Neuron (in vitro differentiated cells): Measurements from ENCODE around the gene MED27.

Source experiments
- H2AFZ ChIP-seq: one replicate; pipeline ENCODE4 v1.6.1; 2013; ENCODE audit warnings: low read depth, mild to moderate bottlenecking, inconsistent platforms, low read length, moderate library complexity
- H3K27me3 ChIP-seq: one replicate; pipeline ENCODE4 v1.6.1; 2013; ENCODE audit warnings: low read length; ENCODE audit not compliant: insufficient read depth
- H3K36me3 ChIP-seq: one replicate; pipeline ENCODE4 v1.6.1; 2013; ENCODE audit warnings: low read length; ENCODE audit not compliant: insufficient read depth
- H3K4me1 ChIP-seq: one replicate; pipeline ENCODE4 v1.6.1; 2013; ENCODE audit warnings: low read length; ENCODE audit not compliant: insufficient read depth
- H3K4me3 ChIP-seq: 2 replicates; pipeline ENCODE4 v1.5.1; 2013; ENCODE audit warnings: mild to moderate bottlenecking, low read length, moderate library complexity
- H3K9me3 ChIP-seq: one replicate; pipeline ENCODE4 v1.6.1; 2013; ENCODE audit warnings: low read length

MED27 gene

GRCh38 chr9:131873891-131874440 is 205.7 kb downstream of the MED27 start:
- peaks cover 6% of the 10 kb centered on the region for H3K4me1 ChIP-seq

GRCh38 chr9:131873335-131873734 is 206.3 kb downstream of the MED27 start:
- H3K4me3 ChIP-seq = no peak overlapping the region
- H3K27me3 ChIP-seq = no peaks in the 10 kb centered on the region
- H3K9me3 ChIP-seq = no peaks in the 10 kb centered on the region

More at GRCh38 chr9:131873891-131874440, 205.7 kb downstream of the MED27 start:
- Histone ChIP-seq H3K36me3 (no peaks in the 10 kb centered on the region), H2AFZ (no peak overlapping the region), H3K9me3 (no peaks in the 10 kb centered on the region), H3K4me3 (no peak overlapping the region), H3K27me3 (no peaks in the 10 kb centered on the region)

DNA sequence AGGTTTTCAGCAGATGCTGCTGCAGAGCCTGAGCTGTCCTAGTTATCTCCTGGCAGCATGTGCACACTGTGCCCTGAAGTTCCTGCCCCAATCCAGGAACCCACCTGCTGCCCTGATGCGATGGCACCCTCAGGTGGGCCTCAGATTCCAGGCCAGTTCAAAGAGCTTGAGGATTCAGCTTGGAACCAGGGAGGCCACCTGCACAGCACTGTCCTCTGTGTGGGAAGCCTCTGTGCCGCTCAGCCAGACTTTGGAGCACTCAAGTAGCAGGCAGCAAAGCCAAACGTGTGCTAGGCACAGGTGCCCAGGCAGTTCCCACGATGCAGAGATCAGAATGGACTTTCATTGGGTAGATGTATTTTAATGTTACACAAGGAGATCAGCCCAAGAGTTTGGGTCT is 207.0 kb downstream of the MED27 start:
- no peaks in the 10 kb centered on the region for H3K27me3 ChIP-seq
- peaks cover 6% of the 10 kb centered on the region for H3K4me1 ChIP-seq
- H3K9me3 ChIP-seq = no peaks in the 10 kb centered on the region
- H3K4me3 ChIP-seq = no peak overlapping the region
- no peak overlapping the region for H2AFZ ChIP-seq
- H3K36me3 ChIP-seq = no peaks in the 10 kb centered on the region

More at GRCh38 chr9:131873335-131873734, 206.3 kb downstream of the MED27 start:
- no peaks in the 10 kb centered on the region for H3K36me3 ChIP-seq
- peaks cover 6% of the 10 kb centered on the region for H3K4me1 ChIP-seq
- H2AFZ ChIP-seq = no peak overlapping the region

DNA sequence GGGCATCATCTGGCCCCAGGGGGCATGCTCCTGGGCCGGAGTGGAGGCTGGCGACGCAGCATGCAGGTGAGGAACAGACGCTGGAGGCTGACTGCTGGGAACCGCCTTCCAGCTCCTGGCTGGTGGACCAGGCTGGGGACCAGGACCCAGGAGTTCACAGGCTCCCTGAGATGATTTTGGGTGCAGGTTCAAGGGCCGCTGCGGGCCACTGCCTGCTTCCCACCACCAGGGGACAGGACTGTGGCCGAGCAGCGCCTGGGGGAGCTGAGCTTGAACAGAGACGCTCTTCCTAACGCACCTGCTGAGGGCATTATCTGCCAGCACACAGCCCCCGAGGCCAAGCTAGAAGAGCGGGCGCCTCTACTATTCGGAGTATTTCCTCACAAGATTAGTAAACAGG is 207.7 kb downstream of the MED27 start:
- no peaks in the 10 kb centered on the region for H3K36me3 ChIP-seq
- H3K4me3 ChIP-seq = no peak overlapping the region
- no peaks in the 10 kb centered on the region for H3K27me3 ChIP-seq
- peaks cover 6% of the 10 kb centered on the region for H3K4me1 ChIP-seq
- no peaks in the 10 kb centered on the region for H3K9me3 ChIP-seq
- H2AFZ ChIP-seq = no peak overlapping the region

- H3K4me3 ChIP-seq = no peak overlapping the region
- no peak overlapping the region for H2AFZ ChIP-seq
- H3K4me1 ChIP-seq = peaks cover 6% of the 10 kb centered on the region
- no peaks in the 10 kb centered on the region for H3K36me3 ChIP-seq
- no peaks in the 10 kb centered on the region for H3K9me3 ChIP-seq
- no peaks in the 10 kb centered on the region for H3K27me3 ChIP-seq
Measured at GRCh38 chr9:131870156-131870555, 209.5 kb downstream of the MED27 start.

DNA sequence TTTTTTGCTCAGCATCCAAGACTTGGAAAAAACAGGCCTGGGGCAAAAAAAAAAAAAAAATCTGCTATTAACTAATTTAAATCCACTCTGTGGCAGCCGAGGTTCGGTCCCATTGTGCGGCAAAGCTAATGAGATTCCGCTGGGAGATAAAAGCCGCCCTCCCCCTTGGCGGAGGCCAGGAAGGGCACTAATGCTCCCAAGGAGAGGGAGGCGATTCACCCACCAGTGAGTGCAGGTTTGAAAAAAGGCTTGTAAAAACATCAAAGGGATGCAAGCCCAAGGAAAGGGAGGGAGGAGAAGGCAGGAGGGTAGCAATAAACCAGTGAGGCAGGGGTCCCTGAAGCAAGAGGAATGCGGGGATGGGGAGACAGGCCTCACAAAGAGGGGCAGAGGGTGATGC is 210.3 kb downstream of the MED27 start:
- Histone ChIP-seq H3K4me3 (no peak overlapping the region), H3K4me1 (peaks cover 6% of the 10 kb centered on the region), H3K36me3 (no peaks in the 10 kb centered on the region), H3K9me3 (no peaks in the 10 kb centered on the region), H2AFZ (no peak overlapping the region), H3K27me3 (no peaks in the 10 kb centered on the region)

- H3K4me1 ChIP-seq = peaks cover 6% of the 10 kb centered on the region
- H3K4me3 ChIP-seq = no peak overlapping the region
- H2AFZ ChIP-seq = no peak overlapping the region
- no peaks in the 10 kb centered on the region for H3K36me3 ChIP-seq
- H3K9me3 ChIP-seq = no peaks in the 10 kb centered on the region
- H3K27me3 ChIP-seq = no peaks in the 10 kb centered on the region
Measured at GRCh38 chr9:131868766-131869165, 210.9 kb downstream of the MED27 start.

GRCh38 chr9:131867611-131868192 is 212.0 kb downstream of the MED27 start:
- peaks cover 6% of the 10 kb centered on the region for H3K4me1 ChIP-seq
- H3K27me3 ChIP-seq = no peaks in the 10 kb centered on the region
- H3K36me3 ChIP-seq = no peaks in the 10 kb centered on the region
- no peak overlapping the region for H3K4me3 ChIP-seq
- H3K9me3 ChIP-seq = no peaks in the 10 kb centered on the region
- H2AFZ ChIP-seq = no peak overlapping the region

- H3K27me3 ChIP-seq = no peaks in the 10 kb centered on the region
- H3K4me1 ChIP-seq = peaks cover 6% of the 10 kb centered on the region
- no peak overlapping the region for H2AFZ ChIP-seq
- no peaks in the 10 kb centered on the region for H3K9me3 ChIP-seq
- peaks cover 9% of the 10 kb centered on the region for H3K36me3 ChIP-seq
- no peak overlapping the region for H3K4me3 ChIP-seq
Measured at GRCh38 chr9:131865446-131866195, 214.0 kb downstream of the MED27 start.

DNA sequence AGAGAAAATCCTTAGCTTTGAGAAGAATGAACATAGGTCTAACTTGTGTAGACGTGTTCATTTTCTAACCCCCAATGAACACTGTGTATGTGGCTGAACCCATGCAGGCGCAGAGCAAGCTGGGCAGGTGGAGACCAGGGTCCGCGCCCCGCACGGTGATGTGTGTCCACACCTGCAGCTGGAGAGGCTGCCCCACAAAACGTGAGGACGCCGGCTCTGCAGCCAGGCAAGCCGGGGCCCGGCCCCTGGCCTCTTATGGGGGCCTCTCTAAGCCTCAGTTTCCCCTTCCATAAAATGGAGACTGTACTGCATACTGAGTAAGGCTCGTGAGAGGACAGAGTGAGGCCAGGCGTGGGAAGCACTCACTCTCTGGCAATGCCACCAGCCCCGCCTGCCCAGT is 215.1 kb downstream of the MED27 start:
- Histone ChIP-seq H3K27me3 (no peaks in the 10 kb centered on the region), H3K4me3 (no peak overlapping the region), H3K4me1 (peaks cover 3% of the 10 kb centered on the region), H3K9me3 (no peaks in the 10 kb centered on the region), H2AFZ (no peak overlapping the region), H3K36me3 (peaks cover 18% of the 10 kb centered on the region)

- Histone ChIP-seq H3K4me3 (no peak overlapping the region), H3K36me3 (peaks cover 22% of the 10 kb centered on the region), H2AFZ (no peak overlapping the region), H3K4me1 (no peaks in the 10 kb centered on the region), H3K27me3 (no peaks in the 10 kb centered on the region), H3K9me3 (no peaks in the 10 kb centered on the region)
Measured at GRCh38 chr9:131863306-131863896, 216.3 kb downstream of the MED27 start.

GRCh38 chr9:131862261-131862660 is 217.4 kb downstream of the MED27 start:
- no peak overlapping the region for H3K4me3 ChIP-seq
- H2AFZ ChIP-seq = no peak overlapping the region
- H3K27me3 ChIP-seq = no peaks in the 10 kb centered on the region
- no peaks in the 10 kb centered on the region for H3K4me1 ChIP-seq
- peaks cover 22% of the 10 kb centered on the region for H3K36me3 ChIP-seq
- H3K9me3 ChIP-seq = no peaks in the 10 kb centered on the region

GRCh38 chr9:131860430-131860829 is 219.2 kb downstream of the MED27 start:
- Histone ChIP-seq H3K4me1 (peaks cover 3% of the 10 kb centered on the region), H2AFZ (no peak overlapping the region), H3K27me3 (no peaks in the 10 kb centered on the region)

More at GRCh38 chr9:131860430-131860829, 219.2 kb downstream of the MED27 start:
- Histone ChIP-seq H3K36me3 (peaks cover 22% of the 10 kb centered on the region), H3K9me3 (no peaks in the 10 kb centered on the region), H3K4me3 (no peak overlapping the region)
